Stimulated activated naive CD8-positive, alpha-beta T cell treated with anti-CD3 and anti-CD28 coated beads, Interleukin-15, amount 100 ng/mL, for 72 hours (primary cell): ENCODE data around the gene P4HA1.

Experiments
- ATAC-seq: fragments of 150-1000 bp; cut with Tn5 transposase; 2 replicates; pipeline ENCODE4 v1.10.0; 2021; ENCODE audit warnings: mild to moderate bottlenecking, moderate library complexity
- DNase-seq, 2 donors: peaks; one replicate each; pipeline ENCODE4 v3.0.0; 2021 to 2022
- H3K27ac Mint-ChIP-seq, 2 donors: one replicate each; pipeline ENCODE4 v1.8.0; 2022; ENCODE audit warnings: mild to moderate bottlenecking in 2 of 2, mixed read lengths in 2 of 2, moderate library complexity in 2 of 2
- H3K27me3 Mint-ChIP-seq: one replicate; pipeline ENCODE4 v1.8.0; 2022; ENCODE audit warnings: mixed read lengths
- H3K4me1 Mint-ChIP-seq: one replicate; pipeline ENCODE4 v1.8.0; 2022; ENCODE audit warnings: mild to moderate bottlenecking, mixed read lengths
- H3K4me3 Mint-ChIP-seq, 2 donors: one replicate each; pipeline ENCODE4 v1.8.0; 2022; ENCODE audit warnings: mild to moderate bottlenecking in 2 of 2, mixed read lengths in 2 of 2, moderate library complexity in 1 of 2
- H3K9me3 Mint-ChIP-seq, 2 donors: one replicate each; pipeline ENCODE4 v1.8.0; 2022; ENCODE audit warnings: mixed read lengths in 2 of 2

P4HA1 gene

GRCh38 chr10:72981882-72982529 is 114.7 kb downstream of the P4HA1 start:
- Mint-ChIP-seq H3K4me3 (no peak overlapping the region), H3K4me1 (no peaks in the 10 kb centered on the region), H3K27ac (no peak overlapping the region), H3K27me3 (peaks cover 44% of the 10 kb centered on the region), H3K9me3 (peaks cover 31 to 49% of the 10 kb centered on the region in 2 donors)
- DNase-seq (no peak), ATAC-seq (no peak)

GRCh38 chr10:72981028-72981881 is 115.4 kb downstream of the P4HA1 start:
- peak overlapping the region in 1 of 2 donors; percentile 84 for H3K27ac Mint-ChIP-seq
- H3K27me3 Mint-ChIP-seq: peaks cover 45% of the 10 kb centered on the region
- peaks cover 34 to 54% of the 10 kb centered on the region in 2 donors for H3K9me3 Mint-ChIP-seq
- no peak overlapping the region for H3K4me3 Mint-ChIP-seq
- DNase-seq (no peak), ATAC-seq (no peak)
- no peaks in the 10 kb centered on the region for H3K4me1 Mint-ChIP-seq

GRCh38 chr10:72980348-72980747 is 116.3 kb downstream of the P4HA1 start:
- H3K27ac Mint-ChIP-seq: no peak overlapping the region
- no peak overlapping the region for H3K4me3 Mint-ChIP-seq
- DNase-seq: no peak
- ATAC-seq: no peak
- H3K9me3 Mint-ChIP-seq: peaks cover 38 to 61% of the 10 kb centered on the region in 2 donors
- peaks cover 52% of the 10 kb centered on the region for H3K27me3 Mint-ChIP-seq
- no peaks in the 10 kb centered on the region for H3K4me1 Mint-ChIP-seq

GRCh38 chr10:72979709-72980108 is 117.0 kb downstream of the P4HA1 start:
- Mint-ChIP-seq H3K27me3 (peaks cover 54% of the 10 kb centered on the region), H3K4me1 (no peaks in the 10 kb centered on the region)

GRCh38 chr10:72976886-72977285 is 119.8 kb downstream of the P4HA1 start:
- Mint-ChIP-seq H3K27ac (no peak overlapping the region), H3K27me3 (peaks cover 48% of the 10 kb centered on the region)

More at GRCh38 chr10:72979709-72980108, 117.0 kb downstream of the P4HA1 start:
- Mint-ChIP-seq H3K4me3 (no peak overlapping the region), H3K9me3 (peaks cover 39 to 63% of the 10 kb centered on the region in 2 donors), H3K27ac (no peak overlapping the region)
- ATAC-seq (no peak), DNase-seq (no peak)

More at GRCh38 chr10:72976886-72977285, 119.8 kb downstream of the P4HA1 start:
- DNase-seq (no peak), ATAC-seq (no peak)
- Mint-ChIP-seq H3K9me3 (peaks cover 39 to 57% of the 10 kb centered on the region in 2 donors), H3K4me3 (no peak overlapping the region), H3K4me1 (no peaks in the 10 kb centered on the region)
